Small intestine (tissue), 7 donors: ENCODE data around the gene XPO6. TPM values are rescaled to one million over a fixed set of nuclear protein-coding genes. Genes with fewer than 3 reads are reported as not detected.

ENCODE experiments used
- DNase-seq, 2 donors: peaks; one replicate each; pipeline versions ENCODE4 v3.0.0 to v3.0.0-alpha.2; 2013
- FAIRE-seq: peaks from 2 replicates; lab custom pipeline; 2012; peaks lifted over from hg19 to GRCh38; lab: Jason Lieb, UNC
- H3K27ac ChIP-seq, 3 donors: one replicate each; pipeline ENCODE4 v1.5.1; 2013; ENCODE audit warnings: low read length in 2 of 3, mild to moderate bottlenecking in 2 of 3, control low read depth in 1 of 3, inconsistent platforms in 1 of 3, low read depth in 1 of 3, moderate library complexity in 1 of 3
- H3K27me3 ChIP-seq, 3 donors: one replicate each; pipeline ENCODE4 v1.6.1; 2013; ENCODE audit warnings: low read length in 3 of 3, inconsistent platforms in 1 of 3; ENCODE audit not compliant: control insufficient read depth in 3 of 3, insufficient read depth in 3 of 3
- H3K36me3 ChIP-seq, 3 donors: one replicate each; pipeline ENCODE4 v1.6.1; 2013; ENCODE audit warnings: low read length in 3 of 3, inconsistent platforms in 1 of 3, low read depth in 1 of 3, mild to moderate bottlenecking in 1 of 3, moderate library complexity in 1 of 3; ENCODE audit not compliant: control insufficient read depth in 3 of 3, insufficient read depth in 2 of 3
- H3K4me1 ChIP-seq, 3 donors: one replicate each; pipeline ENCODE4 v1.6.1; 2013; ENCODE audit warnings: low read length in 2 of 3, inconsistent platforms in 1 of 3, low read depth in 1 of 3, mild to moderate bottlenecking in 1 of 3, moderate library complexity in 1 of 3; ENCODE audit not compliant: control insufficient read depth in 3 of 3, insufficient read depth in 2 of 3
- H3K4me3 ChIP-seq, 3 donors: one replicate each; pipeline ENCODE4 v1.5.1; 2013; ENCODE audit warnings: low read length in 3 of 3, control low read depth in 1 of 3, inconsistent platforms in 1 of 3, low read depth in 1 of 3, mild to moderate bottlenecking in 1 of 3, moderate library complexity in 1 of 3
- H3K9me3 ChIP-seq, 2 donors: one replicate each; pipeline ENCODE4 v1.6.1; 2013; ENCODE audit warnings: low read depth in 1 of 2, low read length in 1 of 2; ENCODE audit not compliant: control insufficient read depth in 2 of 2, insufficient read depth in 1 of 2
- WGBS, 3 donors: extraction: QIAGEN DNeasy Blood & Tissue Kit; methylation state at CpG; one replicate each; pipeline ENCODE4 v1.1.7; 2013; 5-methylcytosine and 5-hydroxymethylcytosine counted together
- polyA plus RNA-seq, 4 donors: library from polyadenylated mRNA; stranded (reverse) in 3 of 4; unstranded in 1 of 4; fragments of 200-250 nt in 3 of 4; fragments of 120-200 nt in 1 of 4; gene quantifications; one replicate each; pipeline versions ENCODE4 v1.2.1 to v1.2.3, GENCODE V29; 2013
- donor health status: healthy with polysubstance abuse.
- donor health status: control.
- donor health status: control.
- donor health status: Bipolar disorder and iron deficiency.
- donor health status: healthy.

XPO6 gene
- polyA plus RNA-seq, 4 donors: 51.1 to 78.1 (median 56.7) TPM

DNA sequence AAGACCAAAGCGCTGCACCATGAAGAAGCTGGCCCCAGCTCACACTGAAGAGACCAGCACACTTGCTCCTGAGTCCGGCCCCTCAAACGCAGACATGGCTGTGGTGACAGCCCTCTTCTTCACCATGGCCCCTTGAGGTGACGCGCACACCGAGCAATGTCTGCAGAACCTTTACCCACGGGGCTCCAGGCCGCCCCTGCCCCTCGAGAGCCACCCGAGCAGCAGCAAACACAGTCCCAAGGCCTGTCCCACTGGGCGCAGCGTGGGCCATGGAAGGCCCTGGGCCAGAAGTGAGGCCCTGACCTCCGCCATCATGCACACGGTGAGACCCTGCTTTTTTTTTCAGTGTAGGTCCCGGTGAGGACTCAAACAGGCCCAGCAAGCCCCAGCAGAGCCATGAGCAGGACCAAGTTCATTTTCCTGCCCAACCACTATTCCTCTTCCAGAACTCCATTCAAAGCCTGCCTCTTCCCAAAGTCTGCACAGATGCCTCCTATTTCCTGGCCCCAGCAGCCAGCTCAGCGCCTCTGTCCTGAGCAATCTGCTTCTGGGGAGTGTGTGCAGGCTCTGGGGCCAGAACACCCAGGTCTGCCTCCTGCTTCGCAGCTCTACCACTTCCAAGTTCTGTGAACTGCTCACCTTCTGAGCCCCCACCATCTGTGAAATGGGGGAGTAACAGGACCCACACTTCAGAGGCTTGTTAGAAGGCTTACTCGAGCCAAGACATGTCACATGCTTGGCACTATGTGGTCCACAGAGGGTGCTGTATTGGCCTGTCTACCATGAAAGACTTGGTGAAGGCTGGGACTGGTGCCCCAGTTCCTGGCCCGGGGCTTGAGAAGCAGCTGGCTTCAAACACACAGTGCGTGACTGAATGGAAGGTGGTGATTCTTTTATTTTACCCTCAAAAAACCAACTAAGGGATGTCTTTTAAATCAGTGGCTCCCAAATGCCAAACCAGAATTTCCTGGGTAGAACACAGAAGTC lies 112.5 kb downstream of the XPO6 start:
- Histone ChIP-seq H3K4me3 (no peak overlapping the region), H3K36me3 (peaks cover 20 to 76% (median 22%) of the 10 kb centered on the region in 3 donors), H3K4me1 (no peaks in the 10 kb centered on the region), H3K9me3 (no peaks in the 10 kb centered on the region), H3K27ac (no peak overlapping the region), H3K27me3 (no peaks in the 10 kb centered on the region)
- FAIRE-seq (no peak), DNase-seq (no peak)
- 94 to 95% (median 95%) methylated on average over 19 to 20 of the region's 20 CpGs for WGBS, 3 donors

DNA sequence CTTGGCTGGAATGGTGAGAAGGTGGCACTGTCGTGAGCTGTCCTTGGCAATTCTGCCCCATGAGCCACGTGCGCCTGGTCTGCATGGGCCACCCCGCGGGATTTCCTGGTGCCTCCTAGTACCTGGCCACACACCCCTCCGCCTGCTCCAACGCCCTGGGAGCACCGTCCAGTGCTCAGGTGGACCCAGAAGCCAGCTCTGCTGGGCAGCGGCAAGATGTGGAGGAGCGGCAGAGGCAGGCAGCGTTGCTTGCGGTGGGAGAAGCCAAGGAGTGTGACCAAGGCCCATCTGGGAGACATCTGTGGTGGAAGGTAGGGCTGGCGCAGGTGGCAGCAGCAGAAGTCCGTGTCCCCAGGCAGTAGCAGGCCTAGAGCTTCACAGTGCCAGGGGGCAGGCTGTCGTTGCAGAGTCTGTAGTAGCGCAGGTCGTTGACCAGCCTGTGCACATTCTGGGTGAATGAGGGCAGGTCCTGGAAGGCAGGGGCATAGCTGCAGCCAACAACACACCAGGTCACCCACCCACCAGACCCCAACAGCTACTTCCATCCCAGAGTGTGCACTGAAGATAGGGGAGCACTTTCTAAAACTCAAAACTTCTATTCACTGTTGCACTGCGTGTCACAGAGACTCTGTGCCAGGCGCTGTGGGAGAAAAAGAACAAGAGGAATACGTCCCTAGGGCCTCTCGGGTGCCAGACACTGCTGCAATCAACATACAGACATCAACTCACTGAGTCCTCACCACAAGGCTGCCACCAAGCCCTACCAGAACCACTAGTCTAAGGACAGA lies 113.4 kb downstream of the XPO6 start:
- H3K36me3 ChIP-seq: peaks cover 11 to 67% (median 22%) of the 10 kb centered on the region in 3 donors
- 93 to 94% (median 93%) methylated on average over 21 of the region's 21 CpGs for WGBS, 3 donors
- no peak overlapping the region for H3K4me3 ChIP-seq
- H3K4me1 ChIP-seq: no peaks in the 10 kb centered on the region
- H3K9me3 ChIP-seq: no peaks in the 10 kb centered on the region
- no peaks in the 10 kb centered on the region for H3K27me3 ChIP-seq
- no peak for DNase-seq
- FAIRE-seq: no peak
- H3K27ac ChIP-seq: no peak overlapping the region

DNA sequence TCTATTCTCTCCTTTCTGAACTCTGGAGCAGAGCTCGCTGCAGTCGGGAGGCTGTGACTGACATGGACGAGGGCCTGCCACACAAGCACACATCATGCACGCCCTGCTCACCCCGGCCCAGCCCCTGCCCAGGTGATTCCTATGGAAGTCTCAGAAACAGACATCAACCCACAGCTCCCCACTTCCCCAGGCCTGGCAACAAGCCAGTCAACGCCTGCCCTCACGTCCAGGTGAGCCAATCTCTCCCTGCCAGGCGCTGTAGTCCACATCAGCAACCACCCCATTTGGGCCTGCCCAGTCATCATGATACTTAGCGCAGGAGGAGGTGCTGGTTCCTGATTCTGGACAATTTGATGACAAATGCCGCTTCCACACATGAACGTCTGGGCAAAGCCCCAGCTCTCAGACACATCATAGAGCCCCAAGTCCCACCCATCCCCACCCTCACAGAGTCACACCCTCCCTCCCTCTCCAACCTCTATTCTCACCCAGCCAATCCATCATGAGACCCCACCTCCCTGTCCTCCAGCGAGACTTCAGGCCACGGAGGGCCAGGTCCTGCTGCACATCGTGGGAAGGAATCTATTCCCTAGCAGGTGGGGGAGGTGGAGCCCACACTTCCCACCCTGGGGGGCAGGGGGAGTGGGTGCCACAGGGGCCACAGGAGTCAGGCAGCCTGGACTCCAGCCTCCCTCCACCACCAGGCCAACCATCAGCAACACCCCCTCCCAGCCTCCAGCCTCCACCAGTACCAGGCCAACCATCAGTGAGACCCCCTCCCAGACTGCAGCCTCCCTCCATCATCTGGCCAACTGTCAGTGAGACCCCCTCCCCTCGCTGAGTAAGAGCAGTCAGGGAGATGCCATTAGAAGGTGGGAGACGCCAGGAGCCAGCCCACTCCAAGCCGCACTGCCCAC lies 114.5 kb downstream of the XPO6 start:
- Histone ChIP-seq H3K36me3 (peaks cover 10 to 56% (median 19%) of the 10 kb centered on the region in 3 donors), H3K27me3 (no peaks in the 10 kb centered on the region), H3K4me1 (no peaks in the 10 kb centered on the region), H3K4me3 (no peak overlapping the region), H3K27ac (no peak overlapping the region), H3K9me3 (no peaks in the 10 kb centered on the region)
- no peak for DNase-seq
- WGBS, 3 donors: 86 to 88% (median 88%) methylated on average over 17 of the region's 17 CpGs
- no peak for FAIRE-seq

DNA sequence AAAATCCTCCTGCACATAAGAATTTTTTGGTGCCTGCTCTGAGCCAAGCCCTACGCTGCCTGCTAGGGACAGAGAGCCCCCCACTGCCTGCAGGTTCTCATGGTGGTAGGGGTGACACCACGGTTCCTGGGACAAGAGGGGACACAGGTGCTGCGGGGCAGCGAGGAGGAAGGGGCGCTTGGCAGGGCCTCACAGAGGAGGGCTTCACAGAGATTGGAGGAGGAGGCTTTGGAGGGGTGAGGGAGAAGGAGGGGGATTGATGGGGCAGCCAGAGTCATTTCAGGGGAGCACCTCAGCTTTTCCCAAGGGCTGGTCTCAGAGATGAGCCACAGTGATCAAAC lies 118.4 kb downstream of the XPO6 start:
- FAIRE-seq: no peak
- H3K4me3 ChIP-seq: no peak overlapping the region
- no peaks in the 10 kb centered on the region for H3K4me1 ChIP-seq
- 77 to 87% (median 86%) methylated on average over 5 of the region's 5 CpGs for WGBS, 3 donors
- H3K36me3 ChIP-seq: peaks cover 0 to 19% (median 3%) of the 10 kb centered on the region in 3 donors
- H3K27ac ChIP-seq: no peak overlapping the region
- no peaks in the 10 kb centered on the region for H3K27me3 ChIP-seq
- no peaks in the 10 kb centered on the region for H3K9me3 ChIP-seq
- no peak for DNase-seq

DNA sequence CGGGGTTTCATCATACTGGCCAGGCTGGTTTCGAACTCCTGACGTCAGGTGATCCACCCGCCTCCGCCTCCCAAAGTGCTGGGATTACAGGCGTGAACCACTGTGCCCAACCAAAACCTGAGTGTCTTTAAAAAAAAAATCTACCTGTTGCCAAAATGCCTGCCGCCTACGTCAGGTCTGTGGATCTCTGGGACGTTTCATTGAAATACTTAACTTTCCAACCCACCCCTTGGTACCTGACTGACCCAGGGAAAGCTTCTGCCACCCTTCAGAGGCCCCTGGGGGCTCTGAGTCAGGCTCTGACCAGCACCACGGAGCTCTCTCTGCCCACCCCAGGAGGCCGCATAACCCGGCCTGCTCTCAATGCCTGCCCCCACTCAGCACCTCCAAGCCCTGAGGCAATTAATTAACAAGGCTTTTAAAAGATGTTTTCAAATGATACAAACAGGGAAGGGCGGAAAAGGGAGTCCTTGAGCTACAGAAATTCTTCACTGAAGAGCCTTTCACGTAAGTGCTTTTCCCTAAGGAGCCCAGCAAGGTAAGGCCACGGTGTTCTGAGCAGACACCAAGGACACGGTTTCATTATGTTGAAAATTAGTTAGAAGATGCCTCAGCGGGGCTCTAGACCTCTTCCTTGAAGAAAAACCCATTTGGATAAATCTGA lies 118.9 kb downstream of the XPO6 start:
- FAIRE-seq: no peak
- 83 to 91% (median 87%) methylated on average over 17 of the region's 17 CpGs for WGBS, 3 donors
- no peak for DNase-seq

DNA sequence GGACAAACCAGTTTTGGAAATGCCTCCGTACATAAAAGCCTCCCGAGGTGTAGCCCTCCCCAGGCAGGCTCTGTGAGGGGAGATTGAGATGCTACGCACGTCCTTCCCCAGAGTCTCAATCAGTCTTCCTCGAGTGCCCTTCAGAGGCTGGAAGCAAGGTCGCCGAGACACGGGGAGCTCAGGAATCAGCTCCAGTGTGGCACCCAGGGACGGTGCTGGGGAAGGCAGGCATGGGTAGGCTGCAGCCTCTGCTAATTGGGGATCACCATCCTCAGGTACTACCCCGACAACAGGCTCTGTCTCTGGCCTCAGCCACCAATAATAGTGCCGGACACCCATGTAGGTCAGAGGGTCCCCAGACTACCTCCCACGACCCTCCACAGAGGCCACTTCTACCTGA lies 120.1 kb downstream of the XPO6 start:
- DNase-seq: no peak
- FAIRE-seq: no peak
- Histone ChIP-seq H3K27ac (no peak overlapping the region), H3K36me3 (peaks cover 0 to 2% (median 0%) of the 10 kb centered on the region in 3 donors), H3K9me3 (no peaks in the 10 kb centered on the region), H3K4me1 (no peaks in the 10 kb centered on the region), H3K4me3 (no peak overlapping the region), H3K27me3 (no peaks in the 10 kb centered on the region)
- 86 to 92% (median 87%) methylated on average over 12 of the region's 12 CpGs for WGBS, 3 donors

More for the DNA sequence above, 118.9 kb downstream of the XPO6 start:
- Histone ChIP-seq H3K4me3 (no peak overlapping the region), H3K27ac (no peak overlapping the region), H3K27me3 (no peaks in the 10 kb centered on the region), H3K36me3 (peaks cover 0 to 14% (median 0%) of the 10 kb centered on the region in 3 donors), H3K9me3 (no peaks in the 10 kb centered on the region), H3K4me1 (no peaks in the 10 kb centered on the region)

DNA sequence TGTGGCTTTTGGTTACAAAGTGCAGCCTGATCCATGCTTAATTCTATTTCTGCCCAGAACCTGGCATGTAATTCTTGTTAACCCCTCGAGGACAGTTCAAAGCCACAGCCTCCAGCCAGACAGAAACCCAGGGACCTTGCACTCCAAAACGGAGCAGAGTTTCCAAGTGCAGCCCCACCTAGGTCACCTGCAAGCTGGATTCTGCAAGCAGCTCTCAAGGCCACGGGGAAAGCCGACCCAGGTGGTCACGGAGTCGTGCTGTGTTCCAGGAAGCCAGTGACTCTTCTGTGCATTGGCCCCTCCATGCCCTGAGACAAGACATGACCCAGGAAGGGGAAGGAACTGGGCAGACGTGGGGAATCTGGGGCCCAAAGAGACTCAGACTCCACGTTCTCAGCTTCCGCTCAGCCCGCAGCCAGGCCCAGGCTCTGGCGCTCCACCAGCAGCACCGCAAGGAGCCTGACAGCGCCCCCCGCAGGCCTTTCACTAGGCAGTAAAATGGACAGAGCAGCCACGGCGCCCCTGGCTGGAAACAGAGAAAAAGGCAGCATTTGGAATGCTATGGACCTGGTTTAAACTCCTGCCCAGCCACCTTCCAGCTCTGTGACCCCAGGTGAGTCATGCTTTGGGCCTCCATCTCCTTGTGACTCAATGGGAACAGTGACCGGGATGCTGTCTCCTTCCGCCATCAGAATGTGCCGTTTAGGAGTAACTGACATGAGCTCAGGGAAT lies 121.0 kb downstream of the XPO6 start:
- H3K36me3 ChIP-seq: no peaks in the 10 kb centered on the region
- DNase-seq (no peak), FAIRE-seq (no peak)
- no peak overlapping the region for H3K27ac ChIP-seq
- WGBS, 3 donors: 79 to 80% (median 80%) methylated on average over 19 of the region's 19 CpGs
- no peak overlapping the region for H3K4me3 ChIP-seq
- no peaks in the 10 kb centered on the region for H3K9me3 ChIP-seq
- H3K4me1 ChIP-seq: no peaks in the 10 kb centered on the region
- no peaks in the 10 kb centered on the region for H3K27me3 ChIP-seq
